Measurements from ENCODE around the gene TNNC1. TPM values are rescaled to one million over a fixed set of nuclear protein-coding genes. Genes with fewer than 3 reads are reported as not detected.

TNNC1 gene
- total and polyA plus RNA-seq, 10 of the 15 experiments (the other 5 are each of a cell fraction or from before 2014, with no cell fraction given): 0.13 to 1.3 (median 0.53) TPM; not detected in 2

- TF ChIP-seq NR2C1 (IDR thresholded peaks at IDR 0.05): no peak
- no peak for TF ChIP-seq TCF7 (IDR thresholded peaks at IDR 0.05; ENCODE audit: borderline replicate concordance)
- TF ChIP-seq ZNF274 (IDR thresholded peaks at IDR 0.05; ENCODE audit: insufficient read depth, insufficient read length): no peak
- no peak for TF ChIP-seq ZBED1 (IDR thresholded peaks at IDR 0.05; ENCODE audit: borderline replicate concordance)
- no peak for TF ChIP-seq ETV6 (conservative IDR thresholded peaks at IDR 0.05 in 1 of 2, IDR thresholded peaks at IDR 0.05 in 1 of 2; ENCODE audit: borderline replicate concordance in 1 of 2, low read depth in 1 of 2)
- no peak for TF ChIP-seq POU2F2 (IDR thresholded peaks at IDR 0.05; ENCODE audit: borderline replicate concordance, low read depth, low read length)
These were observed 27.2 kb upstream of the TNNC1 start (continued) for GRCh38 chr3:52480768-52481715.

DNA sequence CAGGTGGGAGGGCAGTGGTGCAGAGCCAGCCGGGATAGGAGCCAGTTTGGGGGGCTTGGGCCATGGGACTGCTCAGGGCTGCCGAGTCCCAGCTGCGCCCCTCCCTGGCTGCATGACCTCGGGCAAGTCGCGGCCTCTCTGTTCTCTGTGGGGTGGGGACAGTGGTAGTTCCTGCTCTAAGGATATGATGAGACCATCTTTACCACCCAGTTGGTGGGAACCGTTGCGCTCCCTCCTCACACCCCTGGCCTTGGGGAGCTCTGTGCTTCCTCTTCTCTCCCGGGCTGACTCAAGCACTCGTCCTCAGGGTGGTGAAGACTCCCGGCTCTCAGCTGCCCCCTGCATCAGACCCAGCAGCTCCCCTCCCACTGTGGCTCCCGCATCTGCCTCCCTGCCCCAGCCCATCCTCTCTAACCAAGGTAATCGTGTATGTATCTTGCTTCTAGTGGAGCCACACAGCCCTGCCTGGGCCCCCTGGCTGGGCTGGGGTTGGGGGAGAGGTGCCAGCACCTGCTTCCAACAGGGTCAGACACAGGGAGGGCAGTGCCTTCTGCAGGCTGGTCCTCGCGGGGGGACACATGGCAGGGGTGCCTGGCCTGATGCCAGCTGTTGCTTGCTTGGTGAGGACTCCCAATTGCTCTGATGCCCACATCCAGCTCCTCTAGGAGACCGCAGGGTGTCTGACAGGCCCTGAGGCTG is 26.2 kb upstream of the TNNC1 start:
- Histone ChIP-seq H3K27ac (ENCODE audit: control insufficient read depth, insufficient read depth) (no peak overlapping the region), H3K4me1 (ENCODE audit: control insufficient read depth, insufficient read depth, low read length) (no peaks in the 10 kb centered on the region), H3K9me3 (replicated peaks; ENCODE audit: control insufficient read depth, insufficient read depth, low read length) (no peaks in the 10 kb centered on the region), H3K79me2 (ENCODE audit: control insufficient read depth, insufficient read depth, low read length) (no peaks in the 10 kb centered on the region), H2AFZ (ENCODE audit: control insufficient read depth, low read depth, low read length) (no peak overlapping the region), H3K4me3 (no peak overlapping the region), H3K9ac (ENCODE audit: control insufficient read depth, insufficient read depth, low read length) (no peak overlapping the region), H4K20me1 (ENCODE audit: control insufficient read depth, insufficient read depth) (no peaks in the 10 kb centered on the region), H3K36me3 (ENCODE audit: control insufficient read depth in 2 of 2, insufficient read depth in 2 of 2, low read length in 1 of 2) (peaks cover 26 to 41% of the 10 kb centered on the region in 2 experiments), H3K4me2 (ENCODE audit: control insufficient read depth, insufficient read depth) (no peak overlapping the region), H3K27me3 (replicated peaks in 1 of 2; ENCODE audit: control insufficient read depth in 2 of 2, insufficient read depth in 2 of 2, low read length in 1 of 2) (no peaks in the 10 kb centered on the region)
- intact Hi-C loops (cut with micrococcal nuclease; ENCODE audit: unreplicated experiment): no loop called here
- no peak for ATAC-seq
- RAD21 ChIA-PET (ENCODE audit: unreplicated experiment): no interaction called here
- no peak for FAIRE-seq
- no peak for DNase-seq (ENCODE audit: low read depth, low spot score)
- BruUV-seq (replicated peaks): no TSS peak
- 81% methylated on average over 11 of the region's 16 CpGs for WGBS (ENCODE audit: insufficient coverage, insufficient replicate concordance, low lambda C conversion rate, missing lambda C conversion rate)
- POLR2A ChIA-PET: no interaction called here
- SMC1A ChIA-PET (ENCODE audit: uncharacterized antibody, unreplicated experiment): no interaction called here
- in situ Hi-C loops (cut with MboI): no loop called here
- CTCF ChIA-PET: interaction anchor here (0.6 kb wide), 1 partner anchor 112 kb away, joined by 3 read pairs; no protein-coding TSS in a partner anchor
- no peak for TF ChIP-seq SKIL (IDR thresholded peaks at IDR 0.05; ENCODE audit: low read depth, poor library complexity, severe bottlenecking)
- no peak for TF ChIP-seq SMAD1 (IDR thresholded peaks at IDR 0.05; ENCODE audit: low read depth, partially characterized antibody)
- no peak for TF ChIP-seq RCOR1 (conservative IDR thresholded peaks at IDR 0.05; ENCODE audit: low read depth, low read length)
- TF ChIP-seq, protein P1, sequence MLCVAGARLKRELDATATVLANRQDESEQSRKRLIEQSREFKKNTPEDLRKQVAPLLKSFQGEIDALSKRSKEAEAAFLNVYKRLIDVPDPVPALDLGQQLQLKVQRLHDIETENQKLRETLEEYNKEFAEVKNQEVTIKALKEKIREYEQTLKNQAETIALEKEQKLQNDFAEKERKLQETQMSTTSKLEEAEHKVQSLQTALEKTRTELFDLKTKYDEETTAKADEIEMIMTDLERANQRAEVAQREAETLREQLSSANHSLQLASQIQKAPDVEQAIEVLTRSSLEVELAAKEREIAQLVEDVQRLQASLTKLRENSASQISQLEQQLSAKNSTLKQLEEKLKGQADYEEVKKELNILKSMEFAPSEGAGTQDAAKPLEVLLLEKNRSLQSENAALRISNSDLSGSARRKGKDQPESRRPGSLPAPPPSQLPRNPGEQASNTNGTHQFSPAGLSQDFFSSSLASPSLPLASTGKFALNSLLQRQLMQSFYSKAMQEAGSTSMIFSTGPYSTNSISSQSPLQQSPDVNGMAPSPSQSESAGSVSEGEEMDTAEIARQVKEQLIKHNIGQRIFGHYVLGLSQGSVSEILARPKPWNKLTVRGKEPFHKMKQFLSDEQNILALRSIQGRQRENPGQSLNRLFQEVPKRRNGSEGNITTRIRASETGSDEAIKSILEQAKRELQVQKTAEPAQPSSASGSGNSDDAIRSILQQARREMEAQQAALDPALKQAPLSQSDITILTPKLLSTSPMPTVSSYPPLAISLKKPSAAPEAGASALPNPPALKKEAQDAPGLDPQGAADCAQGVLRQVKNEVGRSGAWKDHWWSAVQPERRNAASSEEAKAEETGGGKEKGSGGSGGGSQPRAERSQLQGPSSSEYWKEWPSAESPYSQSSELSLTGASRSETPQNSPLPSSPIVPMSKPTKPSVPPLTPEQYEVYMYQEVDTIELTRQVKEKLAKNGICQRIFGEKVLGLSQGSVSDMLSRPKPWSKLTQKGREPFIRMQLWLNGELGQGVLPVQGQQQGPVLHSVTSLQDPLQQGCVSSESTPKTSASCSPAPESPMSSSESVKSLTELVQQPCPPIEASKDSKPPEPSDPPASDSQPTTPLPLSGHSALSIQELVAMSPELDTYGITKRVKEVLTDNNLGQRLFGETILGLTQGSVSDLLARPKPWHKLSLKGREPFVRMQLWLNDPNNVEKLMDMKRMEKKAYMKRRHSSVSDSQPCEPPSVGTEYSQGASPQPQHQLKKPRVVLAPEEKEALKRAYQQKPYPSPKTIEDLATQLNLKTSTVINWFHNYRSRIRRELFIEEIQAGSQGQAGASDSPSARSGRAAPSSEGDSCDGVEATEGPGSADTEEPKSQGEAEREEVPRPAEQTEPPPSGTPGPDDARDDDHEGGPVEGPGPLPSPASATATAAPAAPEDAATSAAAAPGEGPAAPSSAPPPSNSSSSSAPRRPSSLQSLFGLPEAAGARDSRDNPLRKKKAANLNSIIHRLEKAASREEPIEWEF (IDR thresholded peaks at IDR 0.05; ENCODE audit: insufficient replicate concordance, low read depth, low read length): no peak
- TF ChIP-seq TBL1XR1 (IDR thresholded peaks at IDR 0.05; ENCODE audit: low read depth, low read length): no peak
